D721Med (cell line): ENCODE data around the gene ZNF799.

Source experiments
- DNase-seq: peaks from one replicate; pipeline ENCODE4 v3.0.0; 2011; ENCODE audit warnings: low spot score; ENCODE audit not compliant: insufficient read length
- FAIRE-seq: peaks from 2 replicates; lab custom pipeline; 2011; peaks lifted over from hg19 to GRCh38; lab: Jason Lieb, UNC
- CTCF ChIP-seq: IDR thresholded peaks from 2 replicates; pipeline ENCODE4 v1.5.1; 2012; ENCODE audit warnings: mild to moderate bottlenecking, control low read depth; ENCODE audit not compliant: insufficient read depth; ENCODE audit errors: missing control alignments

Gene ZNF799

GRCh38 chr19:12345197-12345596 is 55.9 kb downstream of the ZNF799 start:
- TF ChIP-seq CTCF, result no peak
- DNase-seq, result no peak
- FAIRE-seq, result no peak
